Renal cortex interstitium (tissue), 11 donors: ENCODE data around the gene FARS2. TPM values are rescaled to one million over a fixed set of nuclear protein-coding genes. Genes with fewer than 3 reads are reported as not detected.

ENCODE experiments used
- DNase-seq, 11 donors: peaks; one replicate each; pipeline ENCODE4 v3.0.0-alpha.2; 2013; ENCODE audit warnings: low read depth in 9 of 11, low spot score in 4 of 11; ENCODE audit errors: extremely low read depth in 1 of 11
- polyA plus RNA-seq, 3 donors: library from polyadenylated mRNA; unstranded; fragments of 120-200 nt; gene quantifications; one replicate each; pipeline ENCODE4 v1.2.1, GENCODE V29; 2013; ENCODE audit not compliant: insufficient read length in 3 of 3

FARS2 gene
- polyA plus RNA-seq, 3 donors = 18.9 to 21.7 (median 20.0) TPM

GRCh38 chr6:5567890-5568289, 306.6 kb downstream of the FARS2 start:
- DNase-seq = no peak

- DNase-seq = no peak
Measured at GRCh38 chr6:5569491-5569890, 308.2 kb downstream of the FARS2 start.

- no peak for DNase-seq
Measured at GRCh38 chr6:5570641-5571040, 309.3 kb downstream of the FARS2 start.

GRCh38 chr6:5580736-5581581, 319.6 kb downstream of the FARS2 start:
- DNase-seq = no peak

GRCh38 chr6:5582762-5583161, 321.4 kb downstream of the FARS2 start:
- DNase-seq = no peak

GRCh38 chr6:5583528-5583927, 322.2 kb downstream of the FARS2 start:
- DNase-seq = no peak

GRCh38 chr6:5584078-5584482, 322.8 kb downstream of the FARS2 start:
- no peak for DNase-seq

- DNase-seq = no peak
Measured at GRCh38 chr6:5587648-5588047, 326.3 kb downstream of the FARS2 start.

- no peak for DNase-seq
Measured at GRCh38 chr6:5589422-5590141, 328.3 kb downstream of the FARS2 start.

GRCh38 chr6:5590187-5590586, 328.9 kb downstream of the FARS2 start:
- no peak for DNase-seq

- DNase-seq = no peak
Measured at GRCh38 chr6:5592886-5593519, 331.7 kb downstream of the FARS2 start.

GRCh38 chr6:5595184-5595583, 333.9 kb downstream of the FARS2 start:
- no peak for DNase-seq

- no peak for DNase-seq
Measured at GRCh38 chr6:5597413-5597812, 336.1 kb downstream of the FARS2 start.

- DNase-seq = no peak
Measured at GRCh38 chr6:5598123-5598522, 336.8 kb downstream of the FARS2 start.

GRCh38 chr6:5599127-5599526, 337.8 kb downstream of the FARS2 start:
- DNase-seq = no peak

GRCh38 chr6:5605937-5606336, 344.6 kb downstream of the FARS2 start:
- no peak for DNase-seq

- no peak for DNase-seq
Measured at GRCh38 chr6:5606546-5606945, 345.2 kb downstream of the FARS2 start.

GRCh38 chr6:5610640-5611039, 349.3 kb downstream of the FARS2 start:
- DNase-seq = no peak

GRCh38 chr6:5617179-5617578, 355.9 kb downstream of the FARS2 start:
- no peak for DNase-seq

- DNase-seq = no peak
Measured at GRCh38 chr6:5619249-5619648, 357.9 kb downstream of the FARS2 start.
